Caco-2 (cell line): ENCODE data around the gene RAI1. TPM values are rescaled to one million over a fixed set of nuclear protein-coding genes. Genes with fewer than 3 reads are reported as not detected.
A peak's percentile ranks its signal among the peaks of the same experiment; 100 is the strongest.

ENCODE experiments used
- BruUV-seq: library from RNA; stranded (reverse); fragments of 400-500 nt; replicated peaks from 2 replicates; lab custom pipeline; 2021; lab: Mats Ljungman, UMichigan
- CTCF ChIA-PET: fragments of 300-600 bp; sonication (Branson Sonifier 250); formaldehyde crosslinking; loops from one replicate; lab custom pipeline; 2022; ENCODE audit warnings: antibody characterized with exemption; lab: Charles Lee
- POLR2A ChIA-PET: fragments of 300-600 bp; sonication (Branson Sonifier 250); formaldehyde crosslinking; loops from one replicate; lab custom pipeline; 2022; ENCODE audit warnings: antibody characterized with exemption; lab: Charles Lee
- DNase-seq, 2 experiments: peaks; one replicate each; pipeline versions ENCODE4 v3.0.0 to v3.0.0-alpha.2; 2020 to 2022
- H3K27me3 ChIP-seq: replicated peaks from 2 replicates; pipeline ENCODE4 v1.6.0; 2011; ENCODE audit warnings: low read length; ENCODE audit not compliant: control insufficient read depth, insufficient read depth
- H3K36me3 ChIP-seq: 2 replicates; pipeline ENCODE4 v1.5.1; 2011; ENCODE audit warnings: low read length; ENCODE audit not compliant: control insufficient read depth, insufficient read depth
- H3K4me1 ChIP-seq: fragments of 250-450 bp; sonication (Bioruptor Pico); 2 replicates; pipeline ENCODE4 v1.5.1; 2020; ENCODE audit warnings: mild to moderate bottlenecking
- H3K4me3 ChIP-seq: 2 replicates; pipeline ENCODE4 v1.5.1; 2011; ENCODE audit warnings: low read depth, mild to moderate bottlenecking, control low read depth, low read length
- H3K9me3 ChIP-seq: fragments of 250-450 bp; sonication (Bioruptor Pico); 2 replicates; pipeline ENCODE4 v1.5.1; 2020; ENCODE audit warnings: mild to moderate bottlenecking, moderate library complexity
- H3K27ac Mint-ChIP-seq: one replicate; pipeline ENCODE4 v1.8.0; 2022; ENCODE audit warnings: mixed read lengths; ENCODE audit not compliant: unreplicated experiment
- H3K27me3 Mint-ChIP-seq: one replicate; pipeline ENCODE4 v1.8.0; 2022; ENCODE audit warnings: mixed read lengths; ENCODE audit not compliant: insufficient read depth, unreplicated experiment
- H3K36me3 Mint-ChIP-seq: one replicate; pipeline ENCODE4 v1.8.0; 2022; ENCODE audit warnings: mild to moderate bottlenecking, mixed read lengths; ENCODE audit not compliant: insufficient read depth, unreplicated experiment
- H3K4me1 Mint-ChIP-seq: one replicate; pipeline ENCODE4 v1.8.0; 2022; ENCODE audit warnings: low read depth, mixed read lengths; ENCODE audit not compliant: unreplicated experiment
- H3K4me3 Mint-ChIP-seq: one replicate; pipeline ENCODE4 v1.8.0; 2022; ENCODE audit warnings: mild to moderate bottlenecking, moderate library complexity, mixed read lengths; ENCODE audit not compliant: unreplicated experiment
- H3K9me3 Mint-ChIP-seq: one replicate; pipeline ENCODE4 v1.8.0; 2022; ENCODE audit warnings: mixed read lengths; ENCODE audit not compliant: unreplicated experiment
- CTCF ChIP-seq, 2 experiments: fragments of 200-600 bp in 1 of 2; IDR thresholded peaks; 1 replicate in 1 of 2; 2 replicates in 1 of 2; pipeline versions ENCODE4 v1.5.1 to v1.8.0; 2011 to 2022; ENCODE audit warnings: antibody characterized with exemption in 1 of 2, control low read depth in 1 of 2, inconsistent platforms in 1 of 2, low read depth in 1 of 2, low read length in 1 of 2, mild to moderate bottlenecking in 1 of 2, moderate library complexity in 1 of 2; ENCODE audit not compliant: insufficient read depth in 1 of 2, severe bottlenecking in 1 of 2, unreplicated experiment in 1 of 2
- intact Hi-C: fragments of 100-400 bp; cut with micrococcal nuclease; formaldehyde crosslinking; loops from one replicate; pipeline ENCODE4 v1.10.0; 2022; ENCODE audit not compliant: unreplicated experiment
- total RNA-seq: library from RNA; stranded (reverse); gene quantifications from 2 replicates; pipeline ENCODE4 v1.2.3, GENCODE V29; 2022

The RAI1 gene
- total RNA-seq, 1 experiment from 2014 or later: 44.3 TPM

GRCh38 chr17:17837966-17838962 lies 157.0 kb downstream of the RAI1 start:
- Histone ChIP-seq H3K27me3 (no peaks in the 10 kb centered on the region), H3K4me1 (peaks cover 49% of the 10 kb centered on the region), H3K36me3 (no peaks in the 10 kb centered on the region; the same call in 1 of the 2 replicates), H3K9me3 (no peaks in the 10 kb centered on the region), H3K4me3 (no peak overlapping the region)
- H3K27ac Mint-ChIP-seq: peak overlapping the region; percentile 98
- intact Hi-C loops: no loop called here
- peaks cover 32% of the 10 kb centered on the region for H3K4me1 Mint-ChIP-seq
- no peak for TF ChIP-seq CTCF (IDR thresholded peaks at IDR 0.05; ENCODE audit: insufficient read depth in 1 of 2, low read depth in 1 of 2, low read length in 1 of 2, severe bottlenecking in 1 of 2, unreplicated experiment in 1 of 2)
- H3K36me3 Mint-ChIP-seq: peaks cover 62% of the 10 kb centered on the region
- ChIA-PET CTCF (interaction anchor here (1.3 kb wide), 1 partner anchor 81 kb away, joined by 5 read pairs; no protein-coding TSS in a partner anchor), POLR2A (interaction anchor here (0.5 to 0.9 kb wide), 2 partner anchors 14 to 134 kb away, joined by 4 to 6 read pairs; partner anchors contain the start of genes DRC3 and TOM1L2)
- H3K4me3 Mint-ChIP-seq: peak overlapping the region; percentile 82
- BruUV-seq: no TSS peak
- peak; percentile 70 to 77 for DNase-seq
- no peaks in the 10 kb centered on the region for H3K9me3 Mint-ChIP-seq
- no peaks in the 10 kb centered on the region for H3K27me3 Mint-ChIP-seq

GRCh38 chr17:17839791-17840707 lies 158.8 kb downstream of the RAI1 start:
- no TSS peak for BruUV-seq
- intact Hi-C loops: loop anchor here (1.0 to 5.0 kb wide), 3 partner anchors 17 to 158 kb away; partner anchors contain the start of gene RAI1
- peak; percentile 97 to 98 for DNase-seq

More at GRCh38 chr17:17839791-17840707, 158.8 kb downstream of the RAI1 start:
- Mint-ChIP-seq H3K4me3 (peak overlapping the region; percentile 82), H3K27ac (peak overlapping the region; percentile 98), H3K4me1 (peaks cover 32% of the 10 kb centered on the region), H3K9me3 (no peaks in the 10 kb centered on the region), H3K27me3 (no peaks in the 10 kb centered on the region), H3K36me3 (peaks cover 49% of the 10 kb centered on the region)
- ChIA-PET CTCF (interaction anchor here (1.0 to 1.7 kb wide), 2 partner anchors 20 to 28 kb away, joined by 4 read pairs; no protein-coding TSS in a partner anchor), POLR2A (interaction anchor here (1.0 kb wide), 1 partner anchor 22 kb away, joined by 3 read pairs; no protein-coding TSS in a partner anchor)
- TF ChIP-seq CTCF (IDR thresholded peaks at IDR 0.05; ENCODE audit: insufficient read depth in 1 of 2, low read depth in 1 of 2, low read length in 1 of 2, severe bottlenecking in 1 of 2, unreplicated experiment in 1 of 2): no peak
- Histone ChIP-seq H3K4me1 (peaks cover 49% of the 10 kb centered on the region), H3K4me3 (peak overlapping the region; percentile 36), H3K27me3 (no peaks in the 10 kb centered on the region), H3K9me3 (no peaks in the 10 kb centered on the region), H3K36me3 (no peaks in the 10 kb centered on the region; the same call in 1 of the 2 replicates)
